Choroid plexus epithelial cell (primary cell): Measurements from ENCODE around the gene ZNF281.

Experiments used
- DNase-seq: peaks from one replicate; pipeline ENCODE4 v3.0.0-alpha.2; 2010; ENCODE audit warnings: low read depth
- H3K4me3 ChIP-seq: 2 replicates; pipeline ENCODE4 v1.5.1; 2011; ENCODE audit warnings: low read depth, mild to moderate bottlenecking, control low read depth, low read length, moderate library complexity
- CTCF ChIP-seq: conservative IDR thresholded peaks from 2 replicates; pipeline ENCODE4 v1.5.1; 2011; ENCODE audit warnings: low read depth, mild to moderate bottlenecking, control low read depth, inconsistent platforms, low read length, moderate library complexity

Gene ZNF281

DNA sequence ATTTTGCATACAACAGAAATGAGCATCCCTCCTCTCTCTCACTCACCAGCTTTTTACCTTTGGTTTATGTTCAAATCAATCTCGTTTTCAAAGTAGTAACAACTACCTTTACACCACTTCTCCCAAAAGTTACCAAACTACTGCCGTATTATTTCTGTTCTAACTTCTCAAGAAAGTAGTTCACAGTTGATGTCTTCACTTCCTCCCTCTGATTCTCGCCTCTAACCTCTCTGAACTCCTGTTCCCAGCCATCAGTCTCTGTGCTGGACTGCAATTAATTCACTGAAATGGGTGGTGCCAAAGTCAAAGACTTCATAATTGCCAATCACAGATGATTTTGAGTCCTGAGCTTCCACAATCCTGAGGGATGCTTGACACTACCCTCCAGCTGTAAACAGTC, 54.0 kb downstream of the ZNF281 start:
- TF ChIP-seq CTCF, result no peak
- no peak overlapping the region for H3K4me3 ChIP-seq
- DNase-seq, result no peak
